ENCODE measurements around the gene CASK.

DNA sequence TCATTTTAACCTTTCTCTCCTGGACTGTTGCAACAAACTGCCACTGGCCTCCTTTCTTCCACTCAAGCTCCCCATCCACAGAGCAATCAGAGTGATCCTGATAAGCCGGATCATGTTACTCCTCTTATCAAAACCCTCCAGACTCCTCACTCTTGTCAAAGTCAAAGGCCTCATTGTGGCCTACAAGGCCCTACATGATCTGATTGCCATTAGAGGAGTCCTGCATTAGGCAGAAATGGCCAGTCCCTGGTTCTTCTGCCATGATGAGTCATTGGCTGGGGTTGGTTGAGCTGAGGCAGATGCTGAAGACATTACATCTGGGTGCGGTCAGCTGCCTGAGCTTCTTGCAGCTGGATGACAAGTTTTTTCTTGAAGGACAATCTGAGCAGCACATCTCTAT, 32.7 kb upstream of the CASK start:
- TF ChIP-seq, protein P1, sequence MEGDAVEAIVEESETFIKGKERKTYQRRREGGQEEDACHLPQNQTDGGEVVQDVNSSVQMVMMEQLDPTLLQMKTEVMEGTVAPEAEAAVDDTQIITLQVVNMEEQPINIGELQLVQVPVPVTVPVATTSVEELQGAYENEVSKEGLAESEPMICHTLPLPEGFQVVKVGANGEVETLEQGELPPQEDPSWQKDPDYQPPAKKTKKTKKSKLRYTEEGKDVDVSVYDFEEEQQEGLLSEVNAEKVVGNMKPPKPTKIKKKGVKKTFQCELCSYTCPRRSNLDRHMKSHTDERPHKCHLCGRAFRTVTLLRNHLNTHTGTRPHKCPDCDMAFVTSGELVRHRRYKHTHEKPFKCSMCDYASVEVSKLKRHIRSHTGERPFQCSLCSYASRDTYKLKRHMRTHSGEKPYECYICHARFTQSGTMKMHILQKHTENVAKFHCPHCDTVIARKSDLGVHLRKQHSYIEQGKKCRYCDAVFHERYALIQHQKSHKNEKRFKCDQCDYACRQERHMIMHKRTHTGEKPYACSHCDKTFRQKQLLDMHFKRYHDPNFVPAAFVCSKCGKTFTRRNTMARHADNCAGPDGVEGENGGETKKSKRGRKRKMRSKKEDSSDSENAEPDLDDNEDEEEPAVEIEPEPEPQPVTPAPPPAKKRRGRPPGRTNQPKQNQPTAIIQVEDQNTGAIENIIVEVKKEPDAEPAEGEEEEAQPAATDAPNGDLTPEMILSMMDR (IDR thresholded peaks at IDR 0.05; ENCODE audit: low read depth, low read length, poor library complexity, severe bottlenecking), result no peak
- TF ChIP-seq EZH2phosphoT487 (IDR thresholded peaks at IDR 0.05; ENCODE audit: borderline replicate concordance, low read length), result no peak
